GM12865 (cell line): ENCODE measurements around the gene ZBTB18.
"Not testable (repeated sequence)": the region's sequence is repeated elsewhere in the genome, so short reads cannot be mapped to it uniquely, and the experiment has no call there.

Experiments used
- DNase-seq: peaks from one replicate; pipeline ENCODE4 v3.0.0; 2010; ENCODE audit warnings: low read depth
- H3K4me3 ChIP-seq: 2 replicates; pipeline ENCODE4 v1.5.1; 2011; ENCODE audit warnings: mild to moderate bottlenecking, low read depth, low read length, control low read depth
- TF ChIP-seq, protein P1 (sequence below): IDR thresholded peaks from 2 replicates; pipeline ENCODE4 v1.5.1; 2011; ENCODE audit warnings: low read length, control low read depth, low read depth, inconsistent platforms; ENCODE audit not compliant: insufficient read depth; ENCODE audit errors: missing control alignments

The ZBTB18 gene

GRCh38 chr1:244035358-244035757, 15.7 kb upstream of the ZBTB18 start:
- DNase-seq = no peak
- TF ChIP-seq, protein P1, sequence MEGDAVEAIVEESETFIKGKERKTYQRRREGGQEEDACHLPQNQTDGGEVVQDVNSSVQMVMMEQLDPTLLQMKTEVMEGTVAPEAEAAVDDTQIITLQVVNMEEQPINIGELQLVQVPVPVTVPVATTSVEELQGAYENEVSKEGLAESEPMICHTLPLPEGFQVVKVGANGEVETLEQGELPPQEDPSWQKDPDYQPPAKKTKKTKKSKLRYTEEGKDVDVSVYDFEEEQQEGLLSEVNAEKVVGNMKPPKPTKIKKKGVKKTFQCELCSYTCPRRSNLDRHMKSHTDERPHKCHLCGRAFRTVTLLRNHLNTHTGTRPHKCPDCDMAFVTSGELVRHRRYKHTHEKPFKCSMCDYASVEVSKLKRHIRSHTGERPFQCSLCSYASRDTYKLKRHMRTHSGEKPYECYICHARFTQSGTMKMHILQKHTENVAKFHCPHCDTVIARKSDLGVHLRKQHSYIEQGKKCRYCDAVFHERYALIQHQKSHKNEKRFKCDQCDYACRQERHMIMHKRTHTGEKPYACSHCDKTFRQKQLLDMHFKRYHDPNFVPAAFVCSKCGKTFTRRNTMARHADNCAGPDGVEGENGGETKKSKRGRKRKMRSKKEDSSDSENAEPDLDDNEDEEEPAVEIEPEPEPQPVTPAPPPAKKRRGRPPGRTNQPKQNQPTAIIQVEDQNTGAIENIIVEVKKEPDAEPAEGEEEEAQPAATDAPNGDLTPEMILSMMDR = no peak
- H3K4me3 ChIP-seq = no peak overlapping the region

- TF ChIP-seq, protein P1 = no peak
- no peak overlapping the region for H3K4me3 ChIP-seq
- no peak for DNase-seq
Measured at GRCh38 chr1:244037252-244037651, 13.8 kb upstream of the ZBTB18 start.

DNA sequence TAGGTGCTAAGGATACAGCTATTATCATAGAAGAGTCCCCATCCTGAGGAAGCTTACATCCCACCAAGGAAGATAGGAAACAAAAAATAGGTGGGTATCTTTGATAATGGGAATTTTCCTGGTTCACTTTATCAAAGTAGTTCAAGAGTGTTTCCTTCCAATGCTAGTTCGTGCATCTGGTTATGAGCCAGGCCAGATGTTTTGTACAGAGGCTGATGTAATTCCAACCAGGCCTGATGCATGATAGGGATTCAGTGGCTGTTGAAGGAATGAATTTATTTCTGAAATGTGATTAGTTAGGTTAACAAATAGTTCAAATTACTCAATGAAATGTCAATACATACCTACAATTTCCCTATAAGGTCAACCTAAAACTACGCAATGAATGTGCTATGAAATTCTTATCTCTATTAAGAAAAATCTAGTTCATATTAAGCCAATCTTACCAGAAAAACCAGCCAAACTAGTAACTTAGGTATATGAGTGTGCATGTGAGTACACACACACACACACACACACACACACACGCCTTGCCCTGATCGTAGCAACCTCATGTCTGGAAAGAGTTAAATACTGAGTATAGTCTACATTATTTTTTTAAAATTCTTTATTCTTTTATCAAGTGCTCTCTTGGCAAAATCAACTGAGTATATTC, 9.5 kb upstream of the ZBTB18 start:
- no peak for DNase-seq
- no peak overlapping the region for H3K4me3 ChIP-seq
- TF ChIP-seq, protein P1 = no peak

DNA sequence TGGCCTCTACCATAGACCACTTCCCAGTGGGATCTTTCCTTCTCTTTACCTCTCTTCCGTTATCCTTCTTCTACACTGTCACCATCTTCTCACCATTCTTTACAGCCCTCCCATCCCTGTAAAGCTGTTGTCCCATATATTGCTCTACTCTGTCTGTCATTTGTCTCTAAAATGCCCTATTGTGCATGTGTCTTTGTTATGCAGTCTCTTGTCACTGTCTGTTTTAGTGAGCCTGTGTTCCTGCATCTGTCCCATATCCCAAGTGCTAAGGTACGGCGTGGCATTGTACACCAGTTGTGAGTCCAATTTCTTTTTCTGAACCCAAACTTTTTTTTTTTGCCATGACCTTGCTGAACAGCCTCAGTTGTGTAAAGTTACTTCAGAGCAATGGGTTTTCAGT, 8.8 kb upstream of the ZBTB18 start:
- no peak for DNase-seq
- TF ChIP-seq, protein P1 = no peak
- H3K4me3 ChIP-seq = no peak overlapping the region

GRCh38 chr1:244044423-244044822, 6.7 kb upstream of the ZBTB18 start:
- TF ChIP-seq, protein P1 = no peak
- no peak for DNase-seq
- H3K4me3 ChIP-seq = no peak overlapping the region

DNA sequence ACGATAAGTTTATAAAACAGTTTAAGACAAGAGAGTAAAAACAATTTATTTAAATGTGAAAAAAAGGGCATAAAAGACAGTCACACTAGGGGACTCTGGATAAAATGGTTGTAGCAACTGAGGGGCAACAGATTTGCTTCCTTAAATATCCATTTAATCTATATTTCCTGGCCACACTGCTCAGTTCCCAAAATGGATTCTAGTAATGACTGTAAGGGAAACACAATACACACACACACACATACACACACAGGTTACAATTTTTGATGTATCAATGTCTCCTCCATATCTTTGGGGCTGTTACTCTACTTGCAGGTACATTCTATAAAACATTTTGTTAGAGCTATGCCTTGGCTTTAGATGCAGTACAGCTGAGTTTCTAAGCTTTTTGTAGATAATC, 4.8 kb upstream of the ZBTB18 start:
- H3K4me3 ChIP-seq, DNase-seq: not testable (repeated sequence)

- no peak for DNase-seq
- peak overlapping the region; percentile 72 for H3K4me3 ChIP-seq
Measured at GRCh38 chr1:244046907-244047611, 4.0 kb upstream of the ZBTB18 start.

More at GRCh38 chr1:244046907-244047611, 4.0 kb upstream of the ZBTB18 start:
- TF ChIP-seq, protein P1 = no peak
